ENCODE measurements around the gene ZDHHC9. TPM values are rescaled to one million over a fixed set of nuclear protein-coding genes. Genes with fewer than 3 reads are reported as not detected.

Gene ZDHHC9
- total and polyA plus RNA-seq, 9 donors = 8.3 to 34.6 (median 16.6) TPM

DNA sequence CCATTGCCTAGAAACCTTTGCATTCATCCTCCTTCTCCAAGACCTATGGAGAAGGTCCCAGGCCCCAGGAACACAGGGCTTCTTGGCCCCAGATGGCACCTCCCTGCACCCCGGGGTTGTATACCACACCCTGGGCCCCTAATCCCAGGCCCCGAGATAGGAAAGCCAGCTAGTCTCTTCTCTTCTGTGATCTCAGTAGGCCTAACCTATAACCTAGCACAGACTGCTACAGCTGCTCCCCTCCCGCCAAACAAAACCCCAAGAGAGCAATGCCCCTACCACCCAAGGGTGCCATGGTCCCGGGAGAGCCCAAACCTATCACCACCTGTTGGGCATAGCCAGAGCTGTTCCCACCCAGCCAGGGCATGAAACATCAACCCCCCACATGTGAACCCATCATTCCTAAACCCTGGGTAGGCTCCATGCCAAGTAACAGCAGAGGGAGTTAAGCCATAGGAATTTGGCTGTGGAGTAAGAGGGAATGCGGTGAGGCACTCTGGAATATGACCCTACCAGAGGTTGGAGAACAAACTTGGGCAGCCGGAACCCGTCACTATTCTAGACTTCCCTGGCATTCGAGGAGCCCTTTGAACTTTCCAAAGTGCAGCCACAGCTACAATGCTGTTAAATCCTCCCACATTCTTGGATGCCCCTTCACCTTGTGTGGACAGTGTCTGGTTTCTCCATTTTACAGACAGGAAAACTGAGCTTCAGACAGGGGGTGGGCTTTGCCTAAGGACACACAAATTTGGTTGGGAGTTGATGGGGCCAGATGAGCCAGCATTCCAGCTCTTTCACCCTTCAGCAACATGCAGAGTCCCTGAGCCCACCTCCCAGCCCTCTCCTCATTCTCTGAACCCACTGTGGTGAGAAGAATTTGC, 74.9 kb downstream of the ZDHHC9 start:
- intact Hi-C loops (cut with DNase I) = no loop called here
- Histone ChIP-seq H3K27me3 (no peaks in the 10 kb centered on the region), H3K4me3 (no peak overlapping the region), H3K36me3 (no peaks in the 10 kb centered on the region), H3K4me1 (ENCODE audit: insufficient read depth) (no peaks in the 10 kb centered on the region), H3K27ac (no peak overlapping the region), H3K9me3 (no peaks in the 10 kb centered on the region)
- DNase-seq = no peak
- TF ChIP-seq POLR2A (IDR thresholded peaks at IDR 0.05) (no peak), EP300 (IDR thresholded peaks at IDR 0.05) (no peak)
- TF ChIP-seq, protein P1, sequence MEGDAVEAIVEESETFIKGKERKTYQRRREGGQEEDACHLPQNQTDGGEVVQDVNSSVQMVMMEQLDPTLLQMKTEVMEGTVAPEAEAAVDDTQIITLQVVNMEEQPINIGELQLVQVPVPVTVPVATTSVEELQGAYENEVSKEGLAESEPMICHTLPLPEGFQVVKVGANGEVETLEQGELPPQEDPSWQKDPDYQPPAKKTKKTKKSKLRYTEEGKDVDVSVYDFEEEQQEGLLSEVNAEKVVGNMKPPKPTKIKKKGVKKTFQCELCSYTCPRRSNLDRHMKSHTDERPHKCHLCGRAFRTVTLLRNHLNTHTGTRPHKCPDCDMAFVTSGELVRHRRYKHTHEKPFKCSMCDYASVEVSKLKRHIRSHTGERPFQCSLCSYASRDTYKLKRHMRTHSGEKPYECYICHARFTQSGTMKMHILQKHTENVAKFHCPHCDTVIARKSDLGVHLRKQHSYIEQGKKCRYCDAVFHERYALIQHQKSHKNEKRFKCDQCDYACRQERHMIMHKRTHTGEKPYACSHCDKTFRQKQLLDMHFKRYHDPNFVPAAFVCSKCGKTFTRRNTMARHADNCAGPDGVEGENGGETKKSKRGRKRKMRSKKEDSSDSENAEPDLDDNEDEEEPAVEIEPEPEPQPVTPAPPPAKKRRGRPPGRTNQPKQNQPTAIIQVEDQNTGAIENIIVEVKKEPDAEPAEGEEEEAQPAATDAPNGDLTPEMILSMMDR (IDR thresholded peaks at IDR 0.05) = no peak
- 67 to 73% (median 70%) methylated on average over 8 of the region's 8 CpGs for WGBS, 3 donors

DNA sequence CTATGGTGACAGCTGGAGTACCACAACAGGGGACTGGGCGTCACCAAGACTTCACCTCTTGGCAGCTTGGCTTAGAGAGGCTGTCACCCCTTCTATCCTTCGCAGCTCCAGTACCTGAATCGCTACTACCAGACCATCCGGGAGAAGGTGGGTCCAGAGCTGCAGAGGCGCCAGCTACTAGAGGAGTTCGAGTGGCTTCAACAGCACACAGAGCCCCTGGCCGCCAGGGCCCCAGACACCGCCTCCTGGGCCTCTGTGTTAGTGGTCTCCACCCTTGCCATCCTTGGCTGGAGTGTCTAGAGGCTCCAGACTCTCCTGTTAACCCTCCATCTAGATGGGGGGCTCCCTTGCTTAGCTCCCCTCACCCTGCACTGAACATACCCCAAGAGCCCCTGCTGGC, 75.5 kb downstream of the ZDHHC9 start:
- intact Hi-C loops (cut with DNase I) = no loop called here
- DNase-seq = no peak
- WGBS, 3 donors = 78 to 90% (median 90%) methylated on average over 8 of the region's 8 CpGs
- TF ChIP-seq EP300 (IDR thresholded peaks at IDR 0.05) (no peak), POLR2A (IDR thresholded peaks at IDR 0.05) (no peak)
- TF ChIP-seq, protein P1 (IDR thresholded peaks at IDR 0.05) = no peak
- no peaks in the 10 kb centered on the region for H3K4me1 ChIP-seq (ENCODE audit: insufficient read depth)
- no peaks in the 10 kb centered on the region for H3K27me3 ChIP-seq
- no peak overlapping the region for H3K27ac ChIP-seq
- no peaks in the 10 kb centered on the region for H3K9me3 ChIP-seq
- no peaks in the 10 kb centered on the region for H3K36me3 ChIP-seq
- H3K4me3 ChIP-seq = no peak overlapping the region

DNA sequence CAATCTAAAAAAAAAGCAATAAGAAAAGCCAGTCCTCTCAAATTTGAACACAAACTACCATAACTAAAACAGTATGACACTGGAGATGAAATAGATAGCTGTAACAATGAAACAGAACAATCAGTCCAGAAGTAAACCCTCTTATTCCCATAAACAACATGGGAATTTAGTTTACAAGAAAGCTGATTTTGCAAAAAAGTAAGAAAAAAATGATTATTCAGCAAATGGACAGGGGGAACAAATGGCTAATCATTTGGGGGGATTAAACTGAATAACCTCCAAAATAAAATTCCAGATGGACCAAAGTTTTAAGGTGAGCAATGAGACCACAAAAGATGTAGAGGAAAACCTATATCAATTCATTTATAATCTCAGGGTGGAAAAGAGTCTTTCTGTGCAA, 80.0 kb downstream of the ZDHHC9 start:
- no peaks in the 10 kb centered on the region for H3K27me3 ChIP-seq
- H3K4me3 ChIP-seq = no peak overlapping the region
- H3K4me1 ChIP-seq (ENCODE audit: insufficient read depth) = no peaks in the 10 kb centered on the region
- H3K9me3 ChIP-seq = no peaks in the 10 kb centered on the region
- DNase-seq = no peak
- TF ChIP-seq POLR2A (IDR thresholded peaks at IDR 0.05) (no peak), EP300 (IDR thresholded peaks at IDR 0.05) (no peak)
- TF ChIP-seq, protein P1 (IDR thresholded peaks at IDR 0.05) = no peak
- intact Hi-C loops (cut with DNase I) = no loop called here
- H3K27ac ChIP-seq = no peak overlapping the region
- no peaks in the 10 kb centered on the region for H3K36me3 ChIP-seq

DNA sequence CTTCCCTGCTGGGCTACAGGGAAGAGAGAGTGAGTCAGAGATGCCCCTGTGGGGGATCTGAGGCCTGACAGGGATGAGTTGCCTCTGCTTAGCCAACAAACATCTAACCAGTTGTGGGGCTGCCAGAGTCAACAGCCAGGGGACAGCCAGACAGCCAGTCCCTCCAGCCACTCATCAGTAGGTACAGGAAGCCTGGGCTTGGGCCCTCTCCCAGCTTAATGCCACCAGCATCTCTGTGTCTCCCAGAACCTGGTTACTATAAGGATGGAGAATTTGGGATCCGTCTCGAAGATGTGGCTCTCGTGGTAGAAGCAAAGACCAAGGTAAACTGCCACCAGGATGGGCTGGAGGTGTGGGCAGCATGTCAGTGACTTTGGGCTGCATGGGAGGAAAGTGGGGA, 81.2 kb downstream of the ZDHHC9 start:
- Histone ChIP-seq H3K4me3 (no peak overlapping the region), H3K9me3 (no peaks in the 10 kb centered on the region), H3K36me3 (no peaks in the 10 kb centered on the region), H3K27me3 (no peaks in the 10 kb centered on the region), H3K27ac (no peak overlapping the region), H3K4me1 (ENCODE audit: insufficient read depth) (no peaks in the 10 kb centered on the region)
- 84 to 92% (median 92%) methylated on average over 3 of the region's 3 CpGs for WGBS, 3 donors
- intact Hi-C loops (cut with DNase I) = no loop called here
- TF ChIP-seq, protein P1 (IDR thresholded peaks at IDR 0.05) = no peak
- TF ChIP-seq EP300 (IDR thresholded peaks at IDR 0.05) (no peak), POLR2A (IDR thresholded peaks at IDR 0.05) (no peak)
- no peak for DNase-seq

Measured in ovary (tissue), 9 donors.